Psoas muscle (tissue), 8 donors: Measurements from ENCODE around the gene MYO5B. TPM values are rescaled to one million over a fixed set of nuclear protein-coding genes. Genes with fewer than 3 reads are reported as not detected.

Experiments used
- ATAC-seq, 4 donors: fragments of 200-7000 bp; cut with Tn5 transposase; one replicate each; pipeline ENCODE4 v1.9.1; 2020; ENCODE audit warnings: moderate library complexity in 3 of 4, mild to moderate bottlenecking in 2 of 4
- DNase-seq, 2 donors: peaks; one replicate each; pipeline ENCODE4 v3.0.0-alpha.2; 2020
- H3K27ac ChIP-seq: fragments of 200-600 bp; one replicate; pipeline ENCODE4 v1.8.0; 2022
- H3K27me3 ChIP-seq, 3 donors: fragments of 200-600 bp in 1 of 3; one replicate each; pipeline versions ENCODE4 v1.6.1 to v1.8.0; 2013 to 2022; ENCODE audit warnings: low read length in 2 of 3, mild to moderate bottlenecking in 2 of 3, moderate library complexity in 1 of 3; ENCODE audit not compliant: insufficient read depth in 3 of 3
- H3K36me3 ChIP-seq, 2 donors: fragments of 200-600 bp in 1 of 2; one replicate each; pipeline versions ENCODE4 v1.6.1 to v1.8.0; 2013 to 2022; ENCODE audit warnings: low read depth in 1 of 2, mild to moderate bottlenecking in 1 of 2, moderate library complexity in 1 of 2; ENCODE audit not compliant: insufficient read depth in 1 of 2
- H3K4me1 ChIP-seq: fragments of 200-600 bp; one replicate; pipeline ENCODE4 v1.8.0; 2022
- H3K4me3 ChIP-seq: fragments of 200-600 bp; one replicate; pipeline ENCODE4 v1.8.0; 2022; ENCODE audit warnings: mild to moderate bottlenecking
- H3K9me3 ChIP-seq: fragments of 200-600 bp; one replicate; pipeline ENCODE4 v1.8.0; 2022
- CTCF ChIP-seq: fragments of 200-600 bp; IDR thresholded peaks from one replicate; pipeline ENCODE4 v1.8.0; 2022; ENCODE audit warnings: antibody characterized with exemption
- WGBS, 3 donors: extraction: QIAGEN DNeasy Blood & Tissue Kit; methylation state at CpG; one replicate each; pipeline versions ENCODE4 v1.1.6 to v1.1.7; 2013; 5-methylcytosine and 5-hydroxymethylcytosine counted together
- intact Hi-C, 2 donors: fragments of 100-400 bp; cut with DNase I; formaldehyde crosslinking; loops; one replicate each; pipeline versions ENCODE4 v1.11.0 to v1.14.2; 2022
- polyA plus RNA-seq, 3 donors: library from polyadenylated mRNA; stranded (reverse); fragments of 200-250 nt; gene quantifications; one replicate each; pipeline ENCODE4 v1.2.3, GENCODE V29; 2013
- total RNA-seq, 4 donors: library from RNA; stranded (reverse); fragmentation: NEBNext Ultra II Directional in 2 of 4; extraction: Animal tissue kit (Norgen Biotek cat#: 25700) in 2 of 4; gene quantifications; one replicate each; pipeline versions ENCODE4 v1.2.1 to v1.2.4, GENCODE V29; 2021 to 2023
- donor health status: healthy with polysubstance abuse.
- donor health status: DM: no; HTN: no; CAD: no; lungs with moderate emphysema.
- donor health status: Bipolar disorder and iron deficiency.
- donor health status: healthy.
- donor health status: DM: yes; HTN: yes; CAD: no.
- donor health status: DM: no; HTN: no; CAD: no.
- donor health status: DM: no; HTN: no; CAD: no.
- donor health status: DM: yes; HTN: yes; CAD: no.

Gene MYO5B
- total and polyA plus RNA-seq, 7 donors, result 0.10 to 1.2 (median 0.44) TPM

GRCh38 chr18:49833814-49834213, 361.1 kb downstream of the MYO5B start:
- Histone ChIP-seq H3K4me1 (no peaks in the 10 kb centered on the region), H3K27ac (no peak overlapping the region), H3K4me3 (no peak overlapping the region), H3K9me3 (peaks cover 11% of the 10 kb centered on the region), H3K27me3 (no peaks in the 10 kb centered on the region), H3K36me3 (peaks cover 0 to 3% of the 10 kb centered on the region in 2 donors)
- ATAC-seq, result no peak
- WGBS, 3 donors, result 74 to 79% (median 76%) methylated on average over 4 of the region's 4 CpGs
- TF ChIP-seq CTCF, result no peak
- no peak for DNase-seq
- intact Hi-C loops, result no loop called here

- intact Hi-C loops, result no loop called here
- no peak for TF ChIP-seq CTCF
- Histone ChIP-seq H3K27ac (no peak overlapping the region), H3K27me3 (no peaks in the 10 kb centered on the region), H3K4me3 (no peak overlapping the region), H3K4me1 (no peaks in the 10 kb centered on the region), H3K36me3 (peaks cover 0 to 3% of the 10 kb centered on the region in 2 donors), H3K9me3 (peaks cover 11% of the 10 kb centered on the region)
- WGBS, 3 donors, result 82 to 91% (median 83%) methylated on average over 2 of the region's 2 CpGs
- DNase-seq (no peak), ATAC-seq (no peak)
Measured at GRCh38 chr18:49832221-49832647, 362.7 kb downstream of the MYO5B start.

GRCh38 chr18:49827996-49828395, 367.0 kb downstream of the MYO5B start:
- no peaks in the 10 kb centered on the region for H3K27me3 ChIP-seq
- H3K9me3 ChIP-seq, result peaks cover 11% of the 10 kb centered on the region
- no peak overlapping the region for H3K27ac ChIP-seq
- H3K4me1 ChIP-seq, result no peaks in the 10 kb centered on the region
- no peaks in the 10 kb centered on the region for H3K36me3 ChIP-seq
- WGBS, 3 donors, result 94 to 97% (median 96%) methylated on average over 1 of the region's 1 CpG
- DNase-seq (no peak), ATAC-seq (no peak)
- intact Hi-C loops, result no loop called here
- H3K4me3 ChIP-seq, result no peak overlapping the region
- no peak for TF ChIP-seq CTCF

GRCh38 chr18:49819823-49820671, 374.9 kb downstream of the MYO5B start:
- intact Hi-C loops, result loop anchor here (10.0 kb wide), 3 partner anchors 325 to 455 kb away; partner anchors contain the start of genes MYO5B (in 1 of the 2) and RPL17 (in 1 of the 2)
- no peaks in the 10 kb centered on the region for H3K4me1 ChIP-seq
- ATAC-seq, result no peak
- no peak for TF ChIP-seq CTCF
- no peaks in the 10 kb centered on the region for H3K27me3 ChIP-seq
- no peak overlapping the region for H3K4me3 ChIP-seq
- H3K9me3 ChIP-seq, result no peaks in the 10 kb centered on the region
- DNase-seq, result no peak
- no peak overlapping the region for H3K27ac ChIP-seq
- WGBS, 3 donors, result 73 to 83% (median 76%) methylated on average over 5 of the region's 5 CpGs
- peaks cover 0 to 4% of the 10 kb centered on the region in 2 donors for H3K36me3 ChIP-seq
